ENCODE results near the gene IDS.

IDS gene

DNA sequence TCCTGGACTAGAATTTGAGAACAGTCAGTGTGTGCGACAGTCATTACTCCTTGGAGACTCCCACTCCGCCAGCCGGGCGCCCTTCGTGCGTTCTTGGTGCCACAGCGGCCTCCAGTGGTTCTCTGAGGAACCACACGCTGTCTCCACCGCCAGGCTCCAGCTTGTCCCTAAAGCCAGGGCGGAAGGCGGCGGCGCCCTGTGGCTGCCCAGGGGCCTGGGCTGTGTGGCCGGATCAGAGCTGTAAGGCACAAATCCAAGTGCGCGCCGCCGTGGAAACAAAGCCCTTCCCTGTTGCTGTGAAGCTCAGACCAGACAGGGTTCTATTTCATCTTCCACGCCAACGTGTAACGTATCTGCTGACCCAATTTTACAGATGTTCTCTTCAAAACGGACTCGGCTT is 34.2 kb downstream of the IDS start:
- ATAC-seq (peak; percentile 81), DNase-seq (peak; percentile 69)
- Mint-ChIP-seq H3K4me1 (no peaks in the 10 kb centered on the region), H3K27ac (no peak overlapping the region), H3K36me3 (ENCODE audit: low read depth) (no peaks in the 10 kb centered on the region), H3K27me3 (peaks cover 2% of the 10 kb centered on the region), H3K9me3 (no peaks in the 10 kb centered on the region), H3K4me3 (no peak overlapping the region)

DNA sequence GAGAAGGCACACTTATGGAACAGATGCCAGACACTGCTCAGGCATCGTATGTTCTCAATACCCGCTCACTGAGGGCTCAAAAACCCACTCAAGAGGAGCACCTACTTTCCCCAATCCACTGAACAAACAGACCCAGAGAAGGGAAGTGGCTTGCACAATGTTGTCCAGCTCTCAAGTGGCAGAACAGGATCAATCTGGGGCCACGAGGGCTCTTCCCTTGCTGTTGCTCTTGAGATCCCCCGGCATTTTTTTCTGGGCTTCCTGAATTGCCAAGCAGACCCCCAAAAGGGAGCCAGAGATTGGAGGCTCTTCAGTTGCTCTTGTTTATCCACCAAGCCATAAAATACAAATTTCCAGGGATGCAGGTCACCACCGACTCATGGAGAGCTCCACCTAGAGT is 35.7 kb downstream of the IDS start:
- H3K27me3 Mint-ChIP-seq, result peaks cover 2% of the 10 kb centered on the region
- no peaks in the 10 kb centered on the region for H3K4me1 Mint-ChIP-seq
- H3K9me3 Mint-ChIP-seq, result no peaks in the 10 kb centered on the region
- DNase-seq (no peak), ATAC-seq (no peak)
- no peaks in the 10 kb centered on the region for H3K36me3 Mint-ChIP-seq (ENCODE audit: low read depth)
- no peak overlapping the region for H3K27ac Mint-ChIP-seq
- H3K4me3 Mint-ChIP-seq, result no peak overlapping the region

DNA sequence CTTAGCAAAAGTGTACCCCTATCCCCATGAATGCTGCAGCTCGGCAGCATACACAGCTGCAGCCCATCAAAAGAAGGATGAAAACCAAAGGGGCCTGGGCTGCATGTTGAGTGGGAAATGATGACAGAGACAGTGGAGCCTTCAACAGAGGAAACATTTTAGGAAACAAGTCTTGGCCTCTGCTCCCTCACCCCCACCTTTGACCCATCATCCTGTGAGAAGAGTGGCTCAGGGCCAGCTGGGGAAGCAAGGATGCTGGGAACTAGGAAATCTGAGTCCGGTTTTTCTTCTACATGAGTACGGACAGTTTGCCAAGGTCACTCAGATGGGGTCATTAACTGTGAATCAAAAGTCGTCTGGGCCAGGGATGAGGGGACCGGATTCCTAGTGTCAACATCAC is 37.2 kb downstream of the IDS start:
- H3K4me1 Mint-ChIP-seq, result no peaks in the 10 kb centered on the region
- no peaks in the 10 kb centered on the region for H3K9me3 Mint-ChIP-seq
- DNase-seq, result no peak
- no peak overlapping the region for H3K4me3 Mint-ChIP-seq
- no peak overlapping the region for H3K27ac Mint-ChIP-seq
- no peaks in the 10 kb centered on the region for H3K36me3 Mint-ChIP-seq (ENCODE audit: low read depth)
- no peak for ATAC-seq
- peaks cover 2% of the 10 kb centered on the region for H3K27me3 Mint-ChIP-seq

DNA sequence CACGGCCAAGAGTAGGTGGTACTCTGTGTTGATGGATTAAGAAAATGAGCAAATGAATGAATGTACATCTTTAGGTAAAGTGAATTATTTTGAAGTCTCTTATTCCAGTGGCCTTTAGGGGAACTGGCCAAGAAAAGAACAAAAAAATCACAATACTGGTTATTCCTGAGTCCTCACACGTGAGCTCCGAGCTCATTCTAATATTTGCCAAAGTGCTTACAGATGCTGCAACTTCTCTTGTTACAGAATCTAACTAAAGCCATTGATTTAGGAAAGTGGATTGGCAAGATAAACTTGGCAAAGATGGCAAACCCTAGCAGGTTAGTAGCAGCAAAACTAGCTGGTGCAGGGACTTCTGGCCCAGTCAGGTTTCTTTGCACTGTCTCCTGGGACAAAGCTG is 37.6 kb downstream of the IDS start:
- no peaks in the 10 kb centered on the region for H3K36me3 Mint-ChIP-seq (ENCODE audit: low read depth)
- H3K4me3 Mint-ChIP-seq, result no peak overlapping the region
- DNase-seq, result no peak
- ATAC-seq, result no peak
- H3K27ac Mint-ChIP-seq, result no peak overlapping the region
- no peaks in the 10 kb centered on the region for H3K9me3 Mint-ChIP-seq
- H3K27me3 Mint-ChIP-seq, result peaks cover 2% of the 10 kb centered on the region
- no peaks in the 10 kb centered on the region for H3K4me1 Mint-ChIP-seq

DNA sequence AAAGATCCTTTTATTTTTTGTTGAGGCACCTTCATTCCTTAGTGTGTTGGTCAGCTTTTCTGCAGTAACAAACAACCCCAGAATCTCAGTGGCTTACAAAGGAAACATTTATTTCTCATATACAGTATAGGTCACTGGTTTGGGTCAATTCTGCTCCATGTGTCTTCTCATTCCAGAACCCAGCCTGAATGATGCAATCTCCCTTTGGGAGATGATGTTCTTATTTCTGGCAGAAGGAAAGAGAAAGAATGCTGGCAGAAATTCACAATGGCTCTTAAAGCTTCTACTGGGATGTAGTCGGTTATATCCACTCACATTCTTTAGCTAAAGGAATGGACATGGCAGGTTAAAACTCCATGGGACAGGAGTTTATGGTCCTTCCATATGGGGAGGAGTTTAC is 42.3 kb downstream of the IDS start:
- no peak overlapping the region for H3K4me3 Mint-ChIP-seq
- H3K9me3 Mint-ChIP-seq, result no peaks in the 10 kb centered on the region
- ATAC-seq (no peak), DNase-seq (no peak)
- no peak overlapping the region for H3K27ac Mint-ChIP-seq
- H3K4me1 Mint-ChIP-seq, result no peaks in the 10 kb centered on the region
- peaks cover 7% of the 10 kb centered on the region for H3K27me3 Mint-ChIP-seq
- no peaks in the 10 kb centered on the region for H3K36me3 Mint-ChIP-seq (ENCODE audit: low read depth)

DNA sequence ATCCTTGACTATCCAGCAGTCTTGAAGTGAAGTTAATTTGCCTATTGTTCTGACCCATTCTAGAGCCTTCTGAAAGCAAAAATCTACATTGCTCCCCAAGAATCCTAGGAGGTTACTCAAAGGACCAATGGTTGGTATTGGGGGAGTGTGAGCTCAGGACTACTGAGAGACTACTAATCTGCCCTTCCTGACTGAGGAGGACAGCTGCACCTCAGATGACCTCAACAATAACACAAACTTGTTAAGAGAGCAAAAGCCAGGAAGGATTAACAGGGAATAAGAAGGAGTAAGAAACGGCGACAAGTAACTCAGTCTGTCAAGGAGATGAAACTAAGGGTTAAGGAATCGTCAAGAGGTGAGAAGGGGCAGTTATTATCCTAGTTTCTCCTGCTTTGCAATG is 43.4 kb downstream of the IDS start:
- no peak for DNase-seq
- Mint-ChIP-seq H3K36me3 (ENCODE audit: low read depth) (no peaks in the 10 kb centered on the region), H3K4me1 (no peaks in the 10 kb centered on the region), H3K27me3 (peaks cover 7% of the 10 kb centered on the region), H3K27ac (no peak overlapping the region), H3K9me3 (no peaks in the 10 kb centered on the region), H3K4me3 (no peak overlapping the region)
- no peak for ATAC-seq

DNA sequence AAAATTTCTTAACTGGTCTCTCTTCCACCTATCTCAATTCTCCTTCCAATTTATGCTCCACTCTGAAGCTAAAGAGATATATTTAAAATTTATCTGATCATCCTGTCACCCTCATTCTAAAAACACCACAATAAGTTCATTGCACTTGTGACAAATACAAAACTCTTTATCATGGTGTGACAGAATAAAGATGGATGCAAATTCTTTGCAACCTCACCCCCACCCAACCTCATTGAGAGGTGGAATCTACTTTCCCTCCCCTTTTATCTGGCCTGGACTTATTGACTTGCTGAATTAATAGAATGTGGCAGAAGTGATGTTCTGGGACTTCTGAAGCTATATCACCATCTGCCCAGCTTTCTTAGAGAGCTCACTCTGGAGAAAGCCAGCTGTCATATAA is 46.5 kb downstream of the IDS start:
- no peaks in the 10 kb centered on the region for H3K9me3 Mint-ChIP-seq
- H3K36me3 Mint-ChIP-seq (ENCODE audit: low read depth), result no peaks in the 10 kb centered on the region
- DNase-seq (no peak), ATAC-seq (no peak)
- H3K4me3 Mint-ChIP-seq, result no peak overlapping the region
- no peak overlapping the region for H3K27ac Mint-ChIP-seq
- H3K4me1 Mint-ChIP-seq, result no peaks in the 10 kb centered on the region
- H3K27me3 Mint-ChIP-seq, result peaks cover 7% of the 10 kb centered on the region

DNA sequence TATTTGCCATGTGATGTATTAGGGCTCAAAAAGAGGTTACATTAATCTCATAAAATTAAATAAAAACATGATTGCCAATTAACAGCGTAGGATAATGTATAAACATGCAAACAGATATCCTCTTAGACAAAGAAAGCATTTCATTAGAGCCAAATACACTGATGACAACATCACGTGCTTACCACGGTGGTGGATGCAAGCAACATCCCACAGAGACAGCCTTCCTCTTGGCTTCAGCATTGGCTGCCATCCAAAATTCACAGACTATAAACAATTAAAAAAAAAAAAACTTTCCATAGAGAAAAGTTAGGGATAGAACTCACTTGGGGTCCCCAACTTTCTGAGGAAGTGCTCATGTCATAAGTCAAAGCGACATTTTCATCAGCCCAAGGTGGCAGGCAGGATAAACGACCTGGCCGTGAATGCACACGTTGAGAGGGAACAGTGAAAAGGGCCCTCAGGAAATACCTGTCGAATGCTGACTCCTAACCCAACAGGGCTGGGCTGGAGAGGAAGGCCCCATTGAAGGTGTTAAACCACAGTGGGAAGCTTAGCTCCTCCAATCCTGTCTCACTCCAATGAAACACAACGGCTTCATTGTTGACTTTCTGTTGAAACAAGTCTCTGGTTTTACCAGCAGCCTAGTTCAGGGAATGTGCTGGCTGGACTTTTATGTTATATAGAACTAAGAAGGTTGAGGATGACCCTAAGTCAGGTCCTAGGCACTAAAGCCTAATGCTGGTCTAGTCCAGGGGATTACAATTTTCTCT is 48.4 kb downstream of the IDS start:
- no peaks in the 10 kb centered on the region for H3K4me1 Mint-ChIP-seq
- H3K27ac Mint-ChIP-seq, result no peak overlapping the region
- no peak for DNase-seq
- no peak for ATAC-seq
- no peaks in the 10 kb centered on the region for H3K36me3 Mint-ChIP-seq (ENCODE audit: low read depth)
- H3K9me3 Mint-ChIP-seq, result no peaks in the 10 kb centered on the region
- H3K27me3 Mint-ChIP-seq, result peaks cover 7% of the 10 kb centered on the region
- no peak overlapping the region for H3K4me3 Mint-ChIP-seq

DNA sequence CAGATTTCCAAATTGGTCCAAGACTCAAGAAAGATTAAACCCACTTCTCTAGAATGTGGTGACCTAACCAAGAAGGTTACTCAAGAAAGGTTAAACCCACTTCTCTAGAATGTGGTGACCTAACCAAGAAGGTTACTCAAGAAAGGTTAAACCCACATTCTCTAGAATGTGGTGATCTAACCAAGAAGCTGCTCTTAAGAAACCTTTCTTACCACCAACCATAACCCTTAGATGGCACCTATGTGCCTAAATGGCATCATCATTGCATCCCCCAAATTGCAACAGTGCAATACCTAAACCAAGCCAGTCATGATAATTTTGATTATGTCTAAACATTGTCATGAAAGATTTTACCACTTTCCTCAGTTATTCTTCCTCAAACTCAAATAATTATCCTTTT is 49.2 kb downstream of the IDS start:
- Mint-ChIP-seq H3K36me3 (ENCODE audit: low read depth) (no peaks in the 10 kb centered on the region), H3K27me3 (peaks cover 7% of the 10 kb centered on the region), H3K27ac (no peak overlapping the region), H3K4me3 (no peak overlapping the region), H3K9me3 (no peaks in the 10 kb centered on the region), H3K4me1 (no peaks in the 10 kb centered on the region)
- DNase-seq (no peak), ATAC-seq (no peak)

DNA sequence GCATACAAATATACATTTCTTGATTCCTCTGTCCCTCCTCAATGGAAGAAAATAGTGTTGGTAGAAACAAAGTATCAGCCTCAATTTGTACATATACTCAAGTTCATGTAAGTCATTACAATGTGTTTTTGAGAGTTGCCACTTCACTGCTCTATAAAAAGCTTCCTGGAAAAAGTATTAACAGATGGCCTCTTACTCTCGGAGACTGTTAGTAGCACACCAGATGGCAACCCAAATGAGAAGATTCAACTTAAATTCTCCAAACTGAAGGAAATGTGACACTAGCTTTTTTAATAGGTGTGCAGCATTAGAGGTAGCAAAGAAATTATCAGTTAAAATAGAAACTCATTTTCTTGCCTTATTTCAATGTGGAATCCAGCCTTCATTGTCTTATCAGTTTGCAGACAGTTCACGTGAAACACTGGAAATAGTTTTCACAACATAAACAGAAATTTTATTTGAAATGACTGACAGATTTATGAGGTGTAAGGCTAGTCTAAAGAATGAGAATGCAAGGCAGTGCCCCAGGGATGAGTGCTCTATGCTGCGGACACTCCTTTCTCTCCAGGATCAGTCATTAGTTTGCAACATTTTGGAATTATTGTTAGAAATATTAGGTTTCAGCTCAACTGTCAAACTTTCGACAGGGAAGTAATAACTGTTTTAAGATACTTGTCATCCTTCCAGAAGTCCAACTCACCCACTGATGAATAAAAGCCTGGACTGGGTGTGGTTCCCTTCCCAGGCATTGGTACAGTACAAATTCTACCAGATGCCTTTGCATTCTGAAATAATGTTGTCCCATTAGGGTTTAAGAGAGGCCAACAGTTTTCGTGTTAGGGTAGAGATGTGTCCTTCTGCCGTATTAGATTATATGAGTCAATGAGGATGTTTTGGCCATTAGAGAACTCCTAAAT is 50.9 kb downstream of the IDS start:
- ATAC-seq (no peak), DNase-seq (no peak)
- Mint-ChIP-seq H3K4me3 (no peak overlapping the region), H3K27me3 (peaks cover 3% of the 10 kb centered on the region), H3K27ac (no peak overlapping the region), H3K4me1 (no peaks in the 10 kb centered on the region), H3K36me3 (ENCODE audit: low read depth) (no peaks in the 10 kb centered on the region), H3K9me3 (no peaks in the 10 kb centered on the region)

DNA sequence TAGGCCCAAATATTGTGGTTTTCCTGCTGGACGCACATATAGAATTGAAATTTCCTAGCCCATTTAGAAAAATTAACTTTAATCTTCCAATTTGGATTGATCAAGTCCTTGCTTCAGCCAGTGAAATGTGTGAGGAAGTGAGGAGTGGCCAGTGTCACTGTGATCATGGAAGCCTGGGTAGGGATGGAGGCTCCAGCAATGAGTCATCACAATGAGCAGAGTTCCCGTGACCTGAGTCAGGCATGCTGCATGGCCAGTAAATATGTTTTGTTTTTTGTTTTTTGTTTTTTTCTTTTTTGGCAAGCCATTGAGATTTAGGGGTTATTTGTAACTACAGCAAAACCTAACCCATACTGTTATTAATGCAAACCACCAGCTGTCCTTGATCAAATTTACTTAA is 52.1 kb downstream of the IDS start:
- H3K27me3 Mint-ChIP-seq, result no peaks in the 10 kb centered on the region
- H3K27ac Mint-ChIP-seq, result no peak overlapping the region
- no peak for ATAC-seq
- H3K4me1 Mint-ChIP-seq, result no peaks in the 10 kb centered on the region
- no peaks in the 10 kb centered on the region for H3K36me3 Mint-ChIP-seq (ENCODE audit: low read depth)
- H3K4me3 Mint-ChIP-seq, result no peak overlapping the region
- DNase-seq, result no peak
- no peaks in the 10 kb centered on the region for H3K9me3 Mint-ChIP-seq

DNA sequence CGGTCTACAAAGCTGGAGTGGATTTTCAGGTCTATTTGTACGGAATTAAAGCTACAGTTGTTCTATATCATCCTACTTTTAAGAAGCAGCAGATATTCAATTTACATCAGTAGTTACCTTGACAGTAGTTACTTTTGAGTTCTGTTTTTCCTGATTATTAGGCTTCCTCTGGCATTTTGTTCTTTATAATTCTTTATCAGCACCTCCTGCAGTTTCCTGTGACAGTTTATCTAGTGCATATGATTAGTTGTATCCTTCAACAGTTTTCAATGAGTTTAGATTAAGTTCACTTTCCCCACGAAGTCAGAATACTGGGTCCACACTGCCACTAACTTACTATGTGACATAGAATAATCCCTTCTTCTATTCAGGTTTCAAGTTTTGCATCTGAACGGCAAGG is 71.7 kb downstream of the IDS start:
- no peaks in the 10 kb centered on the region for H3K9me3 Mint-ChIP-seq
- no peak overlapping the region for H3K27ac Mint-ChIP-seq

DNA sequence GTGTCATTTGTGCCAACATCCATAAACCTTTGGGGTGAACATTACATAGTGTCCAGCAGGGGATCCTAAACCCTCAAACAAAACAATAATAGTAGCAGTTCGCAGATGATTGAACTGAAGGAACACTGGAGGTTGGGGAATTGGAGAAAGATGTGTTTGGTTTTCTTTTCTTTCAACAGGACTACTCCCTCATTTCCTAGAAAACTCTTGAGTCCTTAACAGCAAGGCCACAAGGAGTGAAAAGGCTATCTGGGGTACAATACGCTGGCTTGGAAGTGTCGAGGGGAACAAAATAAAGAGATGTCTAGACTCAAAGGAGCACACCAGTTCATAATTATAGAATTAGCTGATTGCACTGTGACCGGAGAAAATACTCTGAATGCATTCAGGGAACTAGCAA is 72.1 kb downstream of the IDS start:
- Mint-ChIP-seq H3K27ac (no peak overlapping the region), H3K36me3 (ENCODE audit: low read depth) (no peaks in the 10 kb centered on the region), H3K4me1 (no peaks in the 10 kb centered on the region), H3K9me3 (no peaks in the 10 kb centered on the region), H3K4me3 (no peak overlapping the region), H3K27me3 (peaks cover 3% of the 10 kb centered on the region)
- DNase-seq (no peak), ATAC-seq (no peak)

More for the DNA sequence above, 71.7 kb downstream of the IDS start:
- no peak for ATAC-seq
- Mint-ChIP-seq H3K4me1 (no peaks in the 10 kb centered on the region), H3K36me3 (ENCODE audit: low read depth) (no peaks in the 10 kb centered on the region), H3K27me3 (peaks cover 3% of the 10 kb centered on the region), H3K4me3 (no peak overlapping the region)
- no peak for DNase-seq
